Measurements from ENCODE around the gene CUX1. TPM values are rescaled to one million over a fixed set of nuclear protein-coding genes. Genes with fewer than 3 reads are reported as not detected.

The CUX1 gene
- polyA plus RNA-seq, 3 donors from 2014 or later = 3.1 to 25.9 (median 12.5) TPM

DNA sequence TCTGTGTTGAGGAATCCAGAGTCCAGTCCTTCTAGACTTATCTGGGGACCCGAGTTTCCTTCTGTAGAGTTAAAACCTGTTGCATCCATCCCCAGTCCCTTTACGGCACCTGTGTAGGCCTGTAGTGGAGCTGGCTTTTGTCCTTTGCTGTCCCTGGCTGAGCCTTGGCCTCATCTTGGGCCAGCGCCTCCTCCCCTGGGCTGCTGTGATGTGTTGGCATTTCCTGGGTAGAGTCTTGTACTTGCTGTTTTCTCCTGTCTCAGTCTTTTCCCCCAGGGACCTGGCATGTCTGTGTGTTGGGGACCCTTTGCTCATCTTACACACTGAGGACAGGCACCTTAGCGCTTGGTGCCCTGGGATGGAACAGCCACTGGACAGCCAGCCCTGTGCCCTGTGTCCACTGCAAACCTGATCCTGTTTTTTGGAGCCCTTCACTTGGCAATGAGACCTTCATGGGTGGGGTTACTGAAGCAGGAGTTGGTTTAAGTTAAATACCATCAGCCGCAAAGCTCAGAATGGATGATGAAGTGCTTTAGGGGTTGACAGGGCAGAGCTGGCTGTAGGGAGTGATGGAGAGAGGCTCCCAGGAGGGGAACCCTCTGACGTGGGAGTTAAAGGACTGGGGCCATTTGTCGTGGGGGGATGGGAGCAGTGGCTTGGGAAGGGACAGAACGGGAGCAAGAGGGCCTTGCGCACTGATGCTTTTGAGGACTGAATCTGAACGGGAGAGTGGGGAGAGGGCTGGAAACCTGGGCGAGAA lies 50.9 kb downstream of the CUX1 start:
- Mint-ChIP-seq H3K9me3 (no peaks in the 10 kb centered on the region), H3K4me3 (no peak overlapping the region), H3K27me3 (ENCODE audit: low read depth in 3 of 3) (peaks cover 0 to 2% (median 0%) of the 10 kb centered on the region in 3 donors), H3K36me3 (peaks cover 0 to 4% (median 2%) of the 10 kb centered on the region in 3 donors), H3K4me1 (peaks cover 42 to 63% of the 10 kb centered on the region in 2 donors), H3K27ac (peak overlapping the region in 2 of 6 donors; percentile 5 to 23)
- DNase-seq = no peak

DNA sequence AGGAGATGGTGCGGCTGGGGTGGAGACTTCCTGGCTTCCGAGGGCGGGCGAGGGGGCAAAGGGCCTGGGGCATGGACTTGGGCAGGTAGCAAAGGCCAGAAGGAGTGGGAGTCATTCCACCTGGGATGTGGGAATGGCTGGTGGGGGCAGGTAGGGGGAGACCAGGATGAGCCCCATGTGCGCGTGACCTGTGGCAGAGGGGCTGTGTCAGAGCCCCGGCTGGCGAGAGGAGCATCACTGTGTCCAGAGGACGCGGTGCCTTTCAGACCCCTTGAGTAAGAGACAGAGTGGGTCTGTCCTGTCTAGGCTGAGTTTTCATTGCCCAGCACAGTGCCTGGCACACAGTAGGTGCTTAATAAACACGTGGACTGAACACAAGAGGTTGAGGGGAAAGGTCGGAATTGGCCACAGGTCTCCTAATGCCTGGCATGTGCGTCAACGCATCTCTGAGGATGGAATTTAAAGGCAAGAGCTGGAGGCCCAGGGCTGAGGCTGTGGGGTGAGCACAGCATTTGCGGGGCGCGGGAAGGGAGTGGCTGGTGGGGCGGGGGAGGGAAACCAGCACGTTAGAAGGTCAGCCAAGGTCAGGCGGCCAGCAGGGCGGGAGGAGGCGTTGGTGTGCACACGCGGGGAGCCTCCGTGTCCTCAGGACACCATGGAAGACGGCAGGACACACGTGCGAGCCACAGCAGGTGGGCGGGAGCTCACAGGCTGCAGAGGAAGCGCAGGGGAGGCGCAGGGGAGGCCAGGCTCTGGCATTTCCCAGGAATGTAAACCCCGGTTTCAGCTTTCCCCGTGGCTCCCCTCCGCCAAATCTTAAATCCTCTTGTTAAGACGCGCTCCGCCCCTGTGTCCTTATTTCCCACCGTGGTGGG lies 51.8 kb downstream of the CUX1 start:
- Mint-ChIP-seq H3K27me3 (ENCODE audit: low read depth in 3 of 3) (peaks cover 0 to 4% (median 0%) of the 10 kb centered on the region in 3 donors), H3K27ac (no peak overlapping the region), H3K9me3 (no peaks in the 10 kb centered on the region), H3K4me3 (no peak overlapping the region), H3K4me1 (peaks cover 42 to 58% of the 10 kb centered on the region in 2 donors), H3K36me3 (peaks cover 0 to 2% (median 0%) of the 10 kb centered on the region in 3 donors)
- no peak for DNase-seq

DNA sequence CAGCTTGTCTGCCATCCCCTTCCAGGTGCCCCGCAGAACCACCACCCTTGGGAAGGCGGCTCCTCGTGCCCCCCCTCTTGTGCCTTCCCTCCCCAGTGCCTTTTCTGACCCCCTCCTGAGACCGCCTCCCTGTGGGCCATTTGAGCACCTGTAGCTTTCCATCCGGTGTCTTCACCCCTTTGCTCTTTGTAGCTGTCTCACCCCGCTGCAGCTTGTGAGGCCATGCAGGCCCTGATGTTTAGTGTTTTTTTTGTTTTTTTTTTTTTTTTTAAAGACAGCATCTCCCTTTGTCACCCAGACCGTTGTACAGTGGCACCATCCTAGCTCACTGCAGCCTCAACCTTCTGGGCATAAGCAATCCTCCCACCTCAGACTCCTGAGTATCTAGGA lies 52.5 kb downstream of the CUX1 start:
- Mint-ChIP-seq H3K4me1 (peaks cover 42 to 58% of the 10 kb centered on the region in 2 donors), H3K36me3 (peaks cover 0 to 2% (median 0%) of the 10 kb centered on the region in 3 donors), H3K9me3 (no peaks in the 10 kb centered on the region), H3K4me3 (no peak overlapping the region), H3K27me3 (ENCODE audit: low read depth in 3 of 3) (peaks cover 0 to 4% (median 0%) of the 10 kb centered on the region in 3 donors), H3K27ac (peak overlapping the region in 1 of 6 donors; percentile 28)
- no peak for DNase-seq

DNA sequence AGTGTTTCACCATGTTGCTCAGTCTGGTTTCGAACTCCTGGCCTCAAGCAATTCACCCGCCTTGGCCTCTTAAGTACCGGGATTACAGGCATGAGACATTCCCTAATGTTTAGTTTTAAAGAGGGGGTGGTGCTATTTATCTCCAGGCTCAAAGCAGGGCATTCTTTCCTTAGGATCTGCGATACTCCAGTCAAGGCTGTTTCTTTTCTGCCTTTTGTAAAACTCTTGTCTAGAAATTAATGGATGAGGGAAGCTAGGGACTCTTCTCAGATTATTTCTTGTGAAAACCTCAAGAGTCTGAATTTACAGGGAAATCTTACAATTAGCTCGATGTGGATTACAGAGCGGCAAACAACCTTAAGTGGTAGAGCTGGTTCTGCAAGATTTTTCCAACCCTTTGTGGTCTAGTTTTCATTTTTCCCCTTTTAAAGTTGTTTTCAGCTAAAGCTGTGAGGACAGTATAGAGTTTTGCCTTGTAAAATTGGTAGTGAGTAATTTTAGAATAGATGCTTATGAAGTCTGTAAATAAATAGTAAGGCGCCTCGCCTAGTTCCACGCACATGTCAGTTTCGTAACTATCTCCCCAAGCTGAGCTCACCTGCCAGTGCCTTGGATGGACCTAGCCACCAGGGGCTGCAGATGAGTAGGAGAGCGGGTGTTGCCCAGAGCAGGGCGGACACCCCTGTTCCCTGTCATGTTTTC lies 53.1 kb downstream of the CUX1 start:
- no peak for DNase-seq
- Mint-ChIP-seq H3K27ac (peak overlapping the region in 3 of 6 donors; percentile 9 to 34 (median 28)), H3K9me3 (no peaks in the 10 kb centered on the region), H3K27me3 (ENCODE audit: low read depth in 3 of 3) (peaks cover 0 to 4% (median 0%) of the 10 kb centered on the region in 3 donors), H3K4me1 (peaks cover 42 to 53% of the 10 kb centered on the region in 2 donors), H3K36me3 (peaks cover 0 to 2% (median 0%) of the 10 kb centered on the region in 3 donors), H3K4me3 (no peak overlapping the region)

DNA sequence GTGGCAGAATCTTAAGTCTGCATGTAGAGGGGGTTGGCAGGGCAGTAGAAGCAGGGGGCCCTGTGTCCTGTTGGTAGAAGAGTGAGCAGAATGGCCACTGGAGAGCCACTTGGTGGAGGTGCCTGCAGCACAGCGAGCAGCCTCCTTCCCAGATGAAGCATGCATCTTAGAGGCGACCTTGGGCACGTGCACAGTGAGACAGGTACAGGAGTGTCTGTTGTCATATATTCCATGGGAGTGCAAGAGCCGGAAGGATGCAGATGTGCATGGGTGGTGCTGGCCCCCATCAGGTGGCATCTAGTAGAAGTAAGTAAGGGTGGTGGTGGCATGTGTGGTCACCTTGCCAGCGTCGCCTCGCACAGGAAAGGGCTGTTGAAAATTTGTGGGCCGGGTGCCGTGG lies 53.9 kb downstream of the CUX1 start:
- peaks cover 41 to 49% of the 10 kb centered on the region in 2 donors for H3K4me1 Mint-ChIP-seq
- H3K27me3 Mint-ChIP-seq (ENCODE audit: low read depth in 3 of 3) = peaks cover 0 to 4% (median 0%) of the 10 kb centered on the region in 3 donors
- no peaks in the 10 kb centered on the region for H3K36me3 Mint-ChIP-seq
- H3K27ac Mint-ChIP-seq = peak overlapping the region in 1 of 6 donors; percentile 55
- no peaks in the 10 kb centered on the region for H3K9me3 Mint-ChIP-seq
- no peak for DNase-seq
- H3K4me3 Mint-ChIP-seq = no peak overlapping the region

DNA sequence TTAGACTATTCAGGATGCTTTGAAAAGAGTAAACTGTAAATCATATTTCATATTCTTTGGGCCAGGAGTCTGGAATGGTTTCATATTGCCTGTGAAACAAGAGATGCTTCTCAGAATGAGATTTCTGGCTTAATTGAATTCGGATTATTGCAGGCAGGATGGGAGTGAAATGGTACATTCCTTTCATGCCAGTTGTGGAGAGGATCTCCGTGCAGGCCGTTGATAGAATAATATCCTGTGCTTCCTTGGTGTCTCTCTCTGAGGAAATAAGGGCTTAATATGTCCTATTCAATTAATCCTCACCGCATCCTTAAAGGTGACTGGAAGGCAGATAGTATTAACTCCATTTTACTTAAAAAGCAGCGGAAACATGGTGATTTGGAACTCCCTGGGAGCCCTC lies 56.6 kb downstream of the CUX1 start:
- Mint-ChIP-seq H3K9me3 (no peaks in the 10 kb centered on the region), H3K4me3 (no peak overlapping the region), H3K36me3 (no peaks in the 10 kb centered on the region), H3K27ac (no peak overlapping the region), H3K27me3 (ENCODE audit: low read depth in 3 of 3) (peaks cover 0 to 4% (median 0%) of the 10 kb centered on the region in 3 donors), H3K4me1 (peaks cover 23 to 28% of the 10 kb centered on the region in 2 donors)
- DNase-seq = no peak

DNA sequence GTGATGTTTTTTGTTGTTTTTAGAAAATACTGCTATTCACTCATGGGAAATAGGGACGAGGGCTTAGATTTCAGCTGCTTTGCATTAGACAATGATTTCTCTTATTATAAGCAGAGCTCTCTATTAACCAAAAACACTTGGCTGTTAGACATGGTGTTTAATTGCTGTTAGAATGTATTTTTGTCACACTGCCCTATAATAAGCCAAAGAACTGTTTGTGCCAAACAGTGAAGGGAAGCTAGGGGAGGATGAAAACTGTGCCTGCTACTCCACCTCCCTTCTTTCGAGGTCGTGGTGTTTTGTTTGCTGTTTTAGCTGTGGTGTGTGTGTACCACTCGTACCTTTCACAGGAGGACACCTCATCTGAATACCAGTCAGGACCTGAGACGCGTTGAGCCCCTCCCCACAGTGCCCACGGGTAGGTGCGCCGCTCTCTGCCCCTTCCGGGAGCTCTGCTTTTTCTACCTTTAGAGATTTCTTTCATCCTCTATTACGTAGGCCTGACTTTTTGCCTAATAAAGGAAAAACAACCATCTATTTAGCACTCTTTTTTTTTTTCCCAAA lies 57.9 kb downstream of the CUX1 start:
- Mint-ChIP-seq H3K27me3 (ENCODE audit: low read depth in 3 of 3) (peaks cover 0 to 2% (median 0%) of the 10 kb centered on the region in 3 donors), H3K4me3 (no peak overlapping the region), H3K27ac (no peak overlapping the region), H3K4me1 (peaks cover 17 to 25% of the 10 kb centered on the region in 2 donors), H3K36me3 (no peaks in the 10 kb centered on the region), H3K9me3 (no peaks in the 10 kb centered on the region)
- no peak for DNase-seq

DNA sequence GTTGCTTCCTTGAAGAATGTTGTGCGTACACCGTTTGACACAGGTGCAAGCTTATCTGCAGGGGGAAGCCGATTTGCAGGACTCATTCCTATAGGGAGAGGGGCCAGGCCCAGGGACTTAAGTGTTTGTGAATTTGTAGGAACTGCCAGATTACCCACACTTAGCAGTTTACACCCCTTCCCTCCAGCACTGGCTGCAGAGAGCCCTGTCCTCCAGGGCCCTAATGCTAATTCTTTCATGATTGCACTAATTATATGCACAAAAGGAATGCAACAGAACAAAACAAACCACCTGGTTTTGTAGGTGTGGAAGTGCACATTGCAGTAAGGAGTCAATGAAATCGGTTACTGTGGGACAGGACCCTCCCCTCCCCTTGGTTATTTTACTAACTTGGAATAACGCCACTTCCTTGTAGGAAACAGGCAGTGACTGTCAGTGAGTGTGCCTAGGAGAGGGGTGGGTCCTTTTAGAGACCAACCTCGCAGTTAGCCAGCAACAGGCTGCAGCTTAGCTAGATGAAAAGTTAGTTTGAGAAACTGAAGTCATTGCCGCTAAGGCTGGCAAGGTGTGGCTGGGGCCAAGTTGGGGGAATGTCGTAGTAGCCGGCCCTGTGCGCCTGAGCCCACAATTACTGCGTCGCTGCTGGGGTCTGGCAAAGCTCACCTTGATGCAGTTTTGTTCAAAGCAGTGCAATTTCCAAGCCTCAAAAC lies 60.6 kb downstream of the CUX1 start:
- Mint-ChIP-seq H3K36me3 (no peaks in the 10 kb centered on the region), H3K27ac (no peak overlapping the region), H3K27me3 (ENCODE audit: low read depth in 3 of 3) (peaks cover 0 to 2% (median 2%) of the 10 kb centered on the region in 3 donors), H3K4me1 (peaks cover 8 to 24% of the 10 kb centered on the region in 2 donors), H3K4me3 (no peak overlapping the region), H3K9me3 (no peaks in the 10 kb centered on the region)
- DNase-seq = no peak

DNA sequence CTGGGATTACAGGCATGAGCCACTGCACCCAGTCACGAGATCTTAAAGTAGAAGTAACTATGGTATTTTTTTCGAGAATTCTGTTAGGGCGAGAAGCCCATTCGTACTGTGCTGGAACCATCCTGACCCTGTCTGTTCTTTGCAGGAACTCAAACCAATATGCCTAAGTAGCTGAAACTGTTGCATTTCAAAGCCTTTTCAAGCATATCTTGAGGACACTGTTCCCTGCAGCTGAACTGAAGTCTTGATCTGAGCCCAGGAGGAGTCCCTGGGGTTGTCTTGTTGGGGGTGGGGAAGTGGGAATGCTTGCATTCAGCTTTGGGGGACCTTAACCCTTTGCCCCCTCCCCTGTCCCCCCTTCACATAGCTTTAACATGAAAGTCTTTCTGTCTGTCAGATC lies 61.5 kb downstream of the CUX1 start:
- no peak for DNase-seq
- H3K4me1 Mint-ChIP-seq = peaks cover 8 to 25% of the 10 kb centered on the region in 2 donors
- H3K27ac Mint-ChIP-seq = no peak overlapping the region
- no peaks in the 10 kb centered on the region for H3K9me3 Mint-ChIP-seq
- no peaks in the 10 kb centered on the region for H3K36me3 Mint-ChIP-seq
- H3K27me3 Mint-ChIP-seq (ENCODE audit: low read depth in 3 of 3) = peaks cover 0 to 2% (median 2%) of the 10 kb centered on the region in 3 donors
- H3K4me3 Mint-ChIP-seq = no peak overlapping the region

DNA sequence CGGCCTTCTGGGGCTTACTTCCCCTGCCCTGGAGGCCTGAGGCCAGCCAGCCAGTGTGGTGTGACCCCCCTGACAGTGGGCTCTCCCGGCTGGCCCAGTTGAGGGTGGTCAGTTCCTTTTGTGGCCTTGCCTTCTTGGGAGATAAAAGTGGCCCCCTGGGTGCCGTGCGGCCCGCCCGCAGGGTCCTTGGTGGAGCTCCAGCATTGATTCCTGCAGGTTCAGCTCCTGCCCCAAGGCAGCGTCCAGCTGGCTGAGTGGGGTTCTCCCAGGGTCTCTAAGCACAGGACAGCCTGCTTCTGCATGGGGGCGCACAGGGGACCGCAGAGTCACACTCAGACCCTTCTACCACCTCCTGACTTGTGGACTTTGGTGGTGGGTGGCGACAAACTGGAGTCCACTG lies 62.1 kb downstream of the CUX1 start:
- no peak for DNase-seq
- Mint-ChIP-seq H3K36me3 (no peaks in the 10 kb centered on the region), H3K4me3 (no peak overlapping the region), H3K4me1 (peaks cover 14 to 31% of the 10 kb centered on the region in 2 donors), H3K27ac (no peak overlapping the region), H3K27me3 (ENCODE audit: low read depth in 3 of 3) (peaks cover 0 to 2% (median 0%) of the 10 kb centered on the region in 3 donors), H3K9me3 (no peaks in the 10 kb centered on the region)

DNA sequence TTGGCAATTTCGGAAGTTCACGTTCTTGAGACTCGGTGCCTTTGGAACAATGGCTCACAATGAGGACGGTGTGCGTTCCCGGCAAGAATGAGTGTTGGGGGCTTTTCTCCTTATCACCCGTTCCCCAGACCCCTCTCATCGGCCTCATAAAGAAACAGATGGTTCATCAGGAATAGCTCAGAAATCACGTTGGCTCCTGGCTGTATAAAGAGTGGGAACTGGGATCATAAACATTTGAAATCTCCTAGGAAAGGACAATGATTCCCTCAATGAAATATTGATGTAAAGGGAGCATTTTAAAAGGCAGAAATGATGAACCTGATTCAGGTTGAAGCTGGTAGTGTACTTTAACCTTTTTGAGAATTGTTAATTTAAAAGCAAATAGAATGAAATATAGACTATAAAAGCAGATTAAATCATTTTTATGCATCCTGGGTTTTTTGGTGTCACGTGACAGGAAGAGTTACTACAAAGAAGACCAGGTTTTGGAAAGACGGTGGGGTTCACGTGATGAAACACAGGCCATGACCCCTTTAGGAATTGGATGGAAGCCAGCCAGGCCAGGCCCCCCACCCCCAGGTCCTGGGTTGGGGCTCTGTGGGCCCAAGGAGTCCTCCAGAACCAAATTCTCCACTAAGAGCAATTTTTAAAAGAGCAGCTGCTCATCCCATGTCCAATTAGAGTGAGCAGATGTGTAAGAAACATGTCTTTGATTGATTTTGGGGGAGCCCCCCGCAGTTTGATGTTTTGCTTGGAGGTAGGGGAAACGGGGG lies 63.0 kb downstream of the CUX1 start:
- peaks cover 0 to 2% (median 0%) of the 10 kb centered on the region in 3 donors for H3K27me3 Mint-ChIP-seq (ENCODE audit: low read depth in 3 of 3)
- H3K36me3 Mint-ChIP-seq = no peaks in the 10 kb centered on the region
- no peak overlapping the region for H3K4me3 Mint-ChIP-seq
- H3K9me3 Mint-ChIP-seq = no peaks in the 10 kb centered on the region
- H3K27ac Mint-ChIP-seq = peak overlapping the region in 1 of 6 donors; percentile 58
- DNase-seq = no peak
- peaks cover 21 to 40% of the 10 kb centered on the region in 2 donors for H3K4me1 Mint-ChIP-seq

DNA sequence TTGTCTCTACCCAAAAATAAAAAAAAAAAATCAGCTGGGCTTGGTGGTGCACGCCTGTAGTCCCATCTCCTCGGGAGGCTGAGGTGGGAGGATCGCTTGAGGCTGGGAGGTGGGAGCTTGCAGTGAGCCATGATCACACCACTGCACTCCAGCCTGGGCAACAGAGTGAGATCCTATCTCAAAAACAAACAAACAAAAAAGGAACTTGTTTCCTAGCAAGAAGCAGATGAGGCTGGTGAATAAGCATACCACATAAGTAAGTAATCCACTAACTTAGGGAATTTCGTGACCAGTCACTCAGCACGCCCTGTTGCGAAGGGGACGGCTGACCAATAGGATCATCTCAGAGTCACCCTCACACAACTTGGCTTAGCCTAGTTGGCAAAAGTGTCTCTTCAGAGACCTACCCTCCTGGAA lies 64.6 kb downstream of the CUX1 start:
- no peak overlapping the region for H3K4me3 Mint-ChIP-seq
- peaks cover 21 to 40% of the 10 kb centered on the region in 2 donors for H3K4me1 Mint-ChIP-seq
- no peaks in the 10 kb centered on the region for H3K36me3 Mint-ChIP-seq
- H3K9me3 Mint-ChIP-seq = no peaks in the 10 kb centered on the region
- H3K27ac Mint-ChIP-seq = no peak overlapping the region
- peaks cover 0 to 2% (median 0%) of the 10 kb centered on the region in 3 donors for H3K27me3 Mint-ChIP-seq (ENCODE audit: low read depth in 3 of 3)
- DNase-seq = no peak

Data from immature natural killer cell (primary cell).